HG02981 (cell line): ENCODE measurements around the gene CHST15.

ENCODE experiments used
- ATAC-seq: cut with Tn5 transposase; IDR thresholded peaks from one replicate; pipeline ENCODE4 v1.9.1; 2021; ENCODE audit warnings: mild to moderate bottlenecking, moderate library complexity; ENCODE audit not compliant: unreplicated experiment

CHST15 gene

DNA sequence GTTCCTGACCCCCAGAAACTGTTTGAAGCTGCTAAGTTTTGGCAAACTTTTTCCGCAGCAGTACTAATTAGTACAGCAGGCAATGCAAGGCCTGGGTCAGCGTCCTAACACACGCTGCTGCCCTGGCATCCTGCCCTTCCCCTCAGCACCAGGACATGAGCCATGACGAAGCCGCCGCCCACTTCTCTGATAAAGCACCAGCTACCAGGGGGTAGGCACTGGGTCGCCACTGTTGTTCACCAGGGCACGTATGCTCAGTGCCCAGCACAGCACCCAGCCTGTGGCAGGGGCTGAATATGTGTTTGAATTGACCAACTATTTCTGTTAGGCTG, 59.5 kb downstream of the CHST15 start:
- ATAC-seq = no peak

DNA sequence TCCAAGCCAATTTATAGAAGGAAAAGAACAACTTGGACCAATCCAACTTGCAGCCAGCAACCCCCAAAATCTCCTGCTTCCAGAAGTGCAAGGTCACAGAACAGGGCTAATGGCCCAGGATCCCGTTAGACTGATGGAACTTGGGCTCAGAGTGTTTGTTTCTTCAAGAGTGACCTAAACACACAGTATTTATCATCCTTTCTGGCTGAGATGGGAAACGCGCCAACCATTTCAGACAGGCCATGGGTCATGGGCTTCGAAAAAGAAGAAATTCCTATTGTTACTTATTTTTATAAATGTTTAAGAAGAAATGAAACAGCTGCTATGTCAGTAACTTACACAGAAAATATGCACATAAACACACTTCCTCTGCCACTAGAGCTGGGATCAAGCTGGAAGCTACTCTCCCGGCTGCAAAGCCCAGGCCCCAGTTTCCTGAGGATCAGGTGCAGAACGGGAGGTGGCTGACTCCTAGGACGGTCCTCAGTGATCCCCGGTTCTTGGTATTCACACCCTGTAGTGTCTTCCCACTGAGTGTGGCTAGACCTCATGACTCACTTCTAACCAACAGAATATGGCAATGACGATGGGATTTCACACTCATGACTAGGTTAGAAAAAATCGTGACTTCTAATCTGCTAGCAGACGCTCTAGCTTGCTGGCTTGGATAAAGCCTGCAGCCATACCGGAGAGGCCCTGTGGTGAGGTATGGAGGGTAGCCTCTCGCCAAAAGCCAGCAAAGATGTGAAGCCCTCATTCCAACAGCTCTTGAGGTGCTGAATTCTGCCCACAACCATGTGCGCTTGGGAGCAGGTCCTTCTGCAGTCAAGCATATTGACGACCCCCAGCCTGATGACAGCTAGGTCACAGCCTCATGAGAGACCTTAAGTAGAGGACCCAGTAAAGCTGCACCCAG, 60.2 kb downstream of the CHST15 start:
- ATAC-seq = no peak

DNA sequence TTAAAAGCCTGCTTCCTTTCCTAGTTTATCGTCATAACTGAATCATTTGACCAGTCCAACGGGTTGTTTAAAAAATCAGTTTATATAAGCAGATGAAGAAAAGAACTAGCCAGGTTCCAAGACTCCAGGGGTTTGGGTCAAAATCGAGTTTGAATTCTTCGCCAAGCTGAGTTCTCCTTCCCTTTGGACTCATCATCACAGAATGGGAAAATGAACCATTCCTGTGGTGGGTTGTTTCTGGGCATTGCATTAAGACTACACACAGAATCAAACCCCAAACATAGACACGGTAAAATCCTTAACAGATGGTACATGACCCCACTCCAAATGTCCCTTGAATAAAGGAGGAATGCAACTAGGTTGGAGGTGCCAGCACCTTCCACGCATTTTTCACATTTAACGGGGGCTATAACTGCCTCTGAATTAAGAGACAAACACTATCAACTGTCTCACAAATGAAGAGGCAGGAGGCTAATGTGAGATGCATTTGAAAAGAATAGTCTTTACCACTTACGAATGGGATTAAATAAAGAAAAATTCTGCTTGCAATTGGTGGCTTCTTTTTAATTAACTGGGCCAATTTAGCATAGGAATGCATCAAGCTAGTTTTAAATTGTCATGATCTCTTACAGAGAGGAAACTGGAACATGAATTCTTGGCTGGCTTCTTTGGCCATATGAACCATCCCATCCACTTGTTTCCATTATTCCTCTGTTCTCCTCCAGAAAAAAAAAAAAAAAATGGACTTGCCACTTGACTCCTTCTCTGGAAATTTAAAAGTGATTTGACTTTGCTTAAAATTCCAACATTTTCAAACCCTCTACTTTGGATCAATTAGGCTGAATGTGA, 61.1 kb downstream of the CHST15 start:
- no peak for ATAC-seq

DNA sequence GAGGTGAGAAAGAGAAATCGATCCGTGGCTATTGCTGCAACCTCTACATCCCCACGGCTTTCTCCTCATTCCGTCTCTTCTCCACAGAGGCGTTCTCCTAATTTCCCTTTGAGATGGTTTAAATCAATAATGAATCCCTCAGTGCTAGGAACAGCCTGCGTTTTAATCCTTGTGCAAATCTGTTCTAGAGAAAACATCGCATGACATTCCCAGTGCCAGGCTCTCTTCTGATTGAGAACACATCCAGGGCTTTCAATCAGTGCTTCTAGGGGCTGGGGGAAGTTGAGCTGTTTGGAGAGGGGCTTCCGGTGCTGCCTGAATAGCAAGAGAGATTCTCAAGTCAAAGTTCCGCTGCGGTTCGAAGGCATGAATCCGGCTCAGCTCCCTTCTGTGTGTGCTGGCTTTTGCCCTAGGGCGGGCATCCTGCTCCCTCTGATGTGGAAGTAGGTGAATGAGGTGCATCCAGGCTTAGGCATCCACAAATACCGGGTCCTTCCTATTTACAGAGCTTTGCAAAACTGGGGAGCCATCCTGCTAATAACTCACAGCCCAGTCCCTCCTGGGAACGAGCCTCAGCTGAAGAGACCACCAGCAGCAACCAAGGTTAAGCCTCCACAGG, 62.8 kb downstream of the CHST15 start:
- ATAC-seq = no peak

DNA sequence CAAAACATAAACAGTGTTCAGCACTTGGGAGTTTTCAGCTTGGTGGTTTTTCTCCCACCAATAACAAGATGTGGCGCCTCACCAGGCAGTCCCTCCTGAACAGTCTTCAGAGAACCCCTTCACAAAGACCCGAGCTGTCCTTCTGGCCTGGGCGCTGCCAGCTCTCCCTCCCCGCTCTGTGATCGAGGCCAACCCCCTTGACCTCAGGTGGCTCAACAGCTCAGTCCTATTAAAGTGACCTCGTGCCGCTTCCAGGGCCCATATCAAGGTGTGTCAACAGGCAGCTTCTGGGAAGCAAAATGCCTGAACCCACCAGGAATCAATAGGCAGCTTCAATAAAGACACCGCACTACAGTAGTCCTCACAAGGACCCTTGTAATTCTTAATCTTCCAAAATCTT, 63.3 kb downstream of the CHST15 start:
- no peak for ATAC-seq

DNA sequence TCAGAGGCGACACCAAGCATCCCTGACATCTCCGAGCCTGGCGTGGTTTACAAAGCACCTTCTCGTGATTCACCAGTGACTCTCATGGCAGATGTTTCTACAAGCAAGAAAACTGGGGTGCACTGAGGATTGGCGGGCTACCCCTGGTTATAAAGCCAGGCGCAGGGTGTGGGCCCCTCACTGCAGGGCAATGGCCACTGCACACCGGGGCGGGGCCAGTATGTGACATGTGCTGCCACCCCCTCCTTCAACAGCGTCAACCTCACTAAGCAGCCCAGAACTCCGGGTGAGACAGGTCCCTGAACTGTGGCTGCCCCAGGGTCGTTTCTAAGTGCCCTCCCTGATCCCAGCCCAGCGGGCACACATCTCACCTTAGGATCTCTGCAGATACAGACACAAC, 63.8 kb downstream of the CHST15 start:
- ATAC-seq = no peak

DNA sequence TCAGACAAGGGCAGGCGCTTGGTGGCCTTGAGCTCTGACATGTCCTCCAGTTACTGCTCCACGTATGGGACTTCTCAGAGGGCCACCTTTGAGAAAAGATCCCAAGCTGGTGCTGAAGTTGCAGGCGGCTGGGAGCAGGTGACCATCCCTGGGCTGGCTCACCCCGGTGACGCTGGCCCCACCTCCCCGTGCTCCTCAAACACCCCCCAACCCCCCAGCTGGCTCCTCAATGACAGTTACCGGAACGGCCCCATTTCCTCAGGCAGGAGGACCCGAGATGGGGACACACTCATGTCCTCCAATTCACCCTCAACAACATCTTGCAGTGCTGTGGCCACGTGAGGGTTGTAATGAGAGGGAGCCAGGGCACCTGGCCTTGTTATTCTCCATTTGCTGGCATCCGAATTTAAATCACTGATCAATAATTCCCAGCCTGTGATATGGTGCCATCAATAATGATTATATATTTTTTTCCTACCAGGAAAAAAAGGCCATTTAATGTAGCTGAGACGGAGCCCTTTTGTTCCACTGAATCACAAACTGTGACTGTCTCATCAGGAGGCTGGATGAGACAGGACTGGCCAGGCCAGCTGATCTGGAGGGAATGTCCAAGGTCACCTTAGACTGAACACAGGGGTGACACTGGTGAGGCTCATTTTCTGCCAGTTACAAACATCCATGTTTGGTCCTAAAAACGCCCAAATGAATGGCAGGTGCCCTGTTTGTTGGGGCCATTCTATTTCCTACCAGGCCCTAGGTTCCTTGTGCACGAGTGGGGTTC, 64.5 kb downstream of the CHST15 start:
- no peak for ATAC-seq

DNA sequence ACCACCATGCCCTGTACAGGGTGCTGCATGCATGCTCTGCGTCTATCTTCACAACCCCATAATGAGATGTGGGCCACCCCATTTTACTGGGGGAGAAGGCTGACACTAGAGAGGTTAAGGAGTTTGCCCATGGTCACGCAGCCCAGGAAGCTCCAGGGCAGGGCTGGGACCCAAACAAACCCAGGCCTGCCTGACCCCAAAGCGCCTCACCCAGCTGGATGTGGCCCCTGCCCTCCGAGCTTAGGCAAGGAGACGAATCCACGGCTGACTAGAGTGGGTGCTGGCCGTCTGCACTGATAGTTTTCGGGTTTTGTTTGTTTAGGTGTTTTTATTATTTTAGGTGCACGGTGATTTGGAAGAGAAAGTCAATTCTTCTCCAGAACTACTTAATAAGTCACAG, 65.7 kb downstream of the CHST15 start:
- no peak for ATAC-seq

DNA sequence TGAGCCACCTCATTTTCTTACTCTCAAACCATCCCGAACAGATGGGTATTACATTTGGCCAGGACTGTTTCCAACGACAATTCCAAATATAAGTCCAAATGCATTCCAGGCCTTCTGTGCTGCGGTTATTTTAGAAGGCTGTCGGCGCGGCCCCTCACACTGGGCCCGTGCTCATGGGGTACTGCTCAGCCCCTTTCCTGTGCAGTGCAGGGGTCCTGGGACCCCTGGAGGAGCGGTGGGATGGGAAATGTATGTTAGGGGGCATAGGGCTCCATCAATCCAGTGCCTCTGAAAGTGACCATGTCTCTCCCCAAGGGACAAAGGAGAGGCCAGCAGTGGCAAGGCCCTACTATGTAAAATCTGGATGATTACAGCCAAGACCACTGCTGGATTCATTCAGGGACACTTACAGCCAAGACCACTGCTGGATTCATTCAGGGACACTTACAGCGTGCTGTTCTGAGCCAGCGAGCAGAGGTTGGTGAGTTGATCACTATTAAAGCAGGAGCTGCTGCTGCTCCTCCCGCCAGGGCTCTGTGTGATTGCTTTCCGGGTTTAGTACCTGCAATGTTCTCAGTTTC, 66.3 kb downstream of the CHST15 start:
- no peak for ATAC-seq

DNA sequence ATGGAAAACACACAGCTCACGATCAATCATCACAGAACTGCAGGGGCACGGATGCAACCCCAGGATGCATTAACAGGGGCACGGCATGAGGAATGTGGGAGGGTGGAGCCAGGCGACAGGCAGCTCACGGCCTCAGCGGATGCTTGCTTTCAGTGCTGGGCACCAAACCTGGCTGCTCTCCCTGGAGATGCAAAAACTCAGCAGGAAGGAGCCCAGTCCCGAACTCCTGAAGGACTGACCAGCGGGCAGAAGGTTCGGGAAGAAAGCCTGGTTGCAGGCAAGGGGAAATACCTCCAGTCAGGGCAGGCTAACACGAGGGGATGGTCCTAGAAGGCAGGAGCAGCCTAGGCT, 66.8 kb downstream of the CHST15 start:
- ATAC-seq = no peak

DNA sequence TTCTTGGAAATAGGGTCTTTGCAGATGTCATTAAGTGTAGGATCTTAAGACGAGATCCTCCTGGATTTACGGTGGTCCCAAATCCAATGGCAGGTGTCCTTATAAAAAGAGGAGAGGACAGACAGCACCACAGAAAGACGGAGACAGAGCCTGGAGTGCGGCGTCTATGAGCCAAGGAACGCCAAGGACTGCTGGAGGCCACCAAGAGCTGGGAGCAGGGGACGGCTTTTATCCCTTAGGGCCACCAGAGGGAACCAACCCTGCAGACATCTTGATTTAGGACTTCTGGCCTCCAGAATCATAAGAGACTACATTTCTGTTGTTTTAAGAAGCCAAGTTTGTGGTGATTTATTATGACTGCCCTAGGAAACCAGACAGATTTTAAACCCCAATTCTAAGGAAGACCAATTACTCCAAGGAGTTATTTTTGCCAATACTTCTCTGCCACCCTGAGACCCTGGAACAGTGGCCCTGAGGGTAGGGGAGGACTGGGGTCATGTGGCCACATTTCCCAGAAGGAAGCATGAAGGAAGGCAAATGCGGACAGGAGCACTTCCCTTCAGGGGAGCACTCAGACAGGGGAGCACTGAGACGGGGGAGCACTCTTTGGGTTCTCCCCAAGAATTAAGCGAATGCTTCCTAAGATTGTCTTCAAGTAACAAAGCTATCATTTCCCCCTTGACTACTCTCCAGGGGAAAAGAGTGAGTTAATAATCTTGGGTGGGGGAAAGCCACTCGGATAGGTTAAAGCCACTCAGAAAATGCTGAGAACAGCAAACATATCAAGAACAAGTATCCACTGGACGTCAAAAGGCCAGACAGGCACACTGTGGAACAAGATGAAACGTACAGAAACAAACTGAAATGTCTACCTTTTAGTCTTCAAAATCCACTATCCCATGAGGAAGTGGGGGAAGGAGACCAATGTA, 67.5 kb downstream of the CHST15 start:
- no peak for ATAC-seq

DNA sequence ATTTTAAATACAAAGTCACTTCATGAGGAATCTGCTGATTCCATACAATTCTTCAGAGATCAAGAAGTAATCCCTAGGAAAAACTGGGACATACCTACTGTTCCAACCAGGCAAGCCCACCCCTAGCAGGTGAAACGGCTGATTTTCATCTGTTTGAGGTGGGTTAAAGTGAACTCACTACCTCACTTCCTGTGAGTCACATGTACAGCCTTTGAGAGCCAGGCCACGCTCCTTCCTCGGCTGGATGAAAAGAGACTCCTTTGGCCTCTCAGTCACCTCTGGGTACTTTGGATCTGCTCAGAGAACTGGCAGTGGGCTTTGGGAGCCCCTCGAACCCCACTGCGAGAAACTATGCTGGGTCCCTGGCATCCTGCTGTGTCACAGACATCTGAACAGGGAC, 68.2 kb downstream of the CHST15 start:
- no peak for ATAC-seq

DNA sequence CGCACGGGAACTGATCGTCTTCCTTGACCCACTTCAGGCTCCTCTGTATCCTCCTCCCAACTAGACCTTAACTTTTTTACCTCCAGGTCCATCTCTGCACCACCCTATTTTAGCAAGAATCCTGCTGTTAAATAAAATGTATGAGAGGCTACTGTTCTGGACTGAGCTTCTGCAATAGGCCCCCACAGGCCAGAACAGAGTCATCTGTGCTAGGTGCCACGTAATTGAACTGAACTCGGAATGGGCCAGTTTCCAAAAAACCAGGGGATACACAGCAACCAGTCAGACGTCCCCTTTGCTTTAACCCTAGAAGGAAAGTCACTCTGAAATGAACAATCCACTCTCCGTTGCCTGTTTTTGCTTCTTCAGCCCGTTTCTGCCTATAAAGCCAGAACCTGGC, 71.3 kb downstream of the CHST15 start:
- ATAC-seq = no peak

DNA sequence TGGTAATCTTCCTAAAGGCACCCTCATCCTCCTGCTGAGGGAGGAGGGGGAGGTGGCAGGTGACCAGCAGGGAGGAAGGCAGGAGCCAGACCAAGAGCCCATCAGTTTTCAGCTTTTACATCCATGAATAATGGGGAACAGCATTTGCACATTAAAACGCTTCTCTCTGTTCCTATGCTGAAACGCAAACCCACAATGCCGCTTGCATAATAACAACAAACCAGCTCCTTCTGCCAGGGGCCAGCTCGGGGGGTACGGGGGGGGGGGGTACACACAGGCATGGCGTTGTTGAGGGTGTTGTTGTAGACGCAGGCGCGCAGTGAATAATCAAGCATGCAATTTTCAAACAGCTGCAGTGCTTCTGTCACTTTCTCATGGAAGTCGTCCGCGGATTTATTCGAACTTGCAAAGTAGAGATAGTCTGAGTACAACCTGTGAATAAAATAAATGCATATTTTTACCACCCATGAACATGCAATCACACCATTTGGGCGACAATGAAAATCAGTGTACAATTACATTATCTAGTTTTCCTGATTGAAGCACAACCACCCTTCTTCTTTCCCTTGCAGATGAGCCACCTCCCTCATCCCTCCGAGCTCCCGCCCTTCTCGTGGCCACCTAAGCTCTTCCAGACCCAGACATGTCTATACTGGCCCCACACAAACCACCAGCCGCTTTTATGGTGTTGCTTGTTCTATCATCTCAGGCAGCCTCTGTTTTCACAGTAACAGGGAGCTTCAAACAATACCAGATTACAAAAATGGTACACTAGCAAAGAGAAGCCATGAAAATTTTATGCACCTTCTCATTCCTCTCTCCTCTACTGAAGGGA, 72.2 kb downstream of the CHST15 start:
- no peak for ATAC-seq

DNA sequence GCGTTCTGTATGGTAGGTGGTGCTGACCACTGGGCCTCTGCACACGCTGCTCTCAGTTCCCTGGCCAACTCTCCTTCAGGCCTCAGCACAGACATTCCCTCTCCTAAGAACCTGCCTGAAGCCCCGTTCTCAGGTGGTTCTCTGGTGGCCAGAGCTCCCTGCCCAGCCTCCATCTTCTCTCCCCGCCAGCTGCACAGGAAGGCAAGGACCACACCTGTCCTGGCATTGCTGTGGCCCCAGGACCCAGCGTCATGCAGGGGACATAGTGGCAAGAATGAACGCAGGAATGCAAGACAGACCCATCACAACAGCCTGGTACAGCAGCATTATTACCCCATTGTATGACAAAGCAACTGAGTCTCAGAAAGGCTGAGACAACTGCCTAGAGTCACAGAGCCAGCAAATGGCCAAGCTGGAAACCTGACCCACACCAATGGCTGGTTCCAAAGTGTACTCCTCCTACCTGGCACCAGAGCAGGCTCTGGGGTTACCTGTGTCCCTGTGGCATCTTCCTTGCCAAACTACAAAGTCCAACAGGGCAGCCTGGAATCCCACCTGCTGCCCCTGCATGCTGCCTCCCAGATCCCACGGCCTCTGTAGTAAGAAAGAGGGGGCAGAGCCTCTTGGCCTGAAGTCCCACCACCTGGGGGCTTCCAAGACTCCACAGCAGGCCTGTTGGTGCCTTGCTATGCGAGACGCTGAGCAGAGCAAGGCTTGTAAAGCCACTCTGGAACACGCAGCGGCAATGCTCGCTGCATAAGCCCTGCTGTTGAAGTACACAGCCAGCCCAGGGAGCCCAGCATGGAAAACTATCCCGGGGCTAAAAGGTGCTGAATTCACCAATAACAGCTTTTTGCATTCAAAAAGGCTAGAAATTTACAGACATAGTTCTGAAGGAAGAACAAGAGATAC, 73.3 kb downstream of the CHST15 start:
- ATAC-seq = no peak

DNA sequence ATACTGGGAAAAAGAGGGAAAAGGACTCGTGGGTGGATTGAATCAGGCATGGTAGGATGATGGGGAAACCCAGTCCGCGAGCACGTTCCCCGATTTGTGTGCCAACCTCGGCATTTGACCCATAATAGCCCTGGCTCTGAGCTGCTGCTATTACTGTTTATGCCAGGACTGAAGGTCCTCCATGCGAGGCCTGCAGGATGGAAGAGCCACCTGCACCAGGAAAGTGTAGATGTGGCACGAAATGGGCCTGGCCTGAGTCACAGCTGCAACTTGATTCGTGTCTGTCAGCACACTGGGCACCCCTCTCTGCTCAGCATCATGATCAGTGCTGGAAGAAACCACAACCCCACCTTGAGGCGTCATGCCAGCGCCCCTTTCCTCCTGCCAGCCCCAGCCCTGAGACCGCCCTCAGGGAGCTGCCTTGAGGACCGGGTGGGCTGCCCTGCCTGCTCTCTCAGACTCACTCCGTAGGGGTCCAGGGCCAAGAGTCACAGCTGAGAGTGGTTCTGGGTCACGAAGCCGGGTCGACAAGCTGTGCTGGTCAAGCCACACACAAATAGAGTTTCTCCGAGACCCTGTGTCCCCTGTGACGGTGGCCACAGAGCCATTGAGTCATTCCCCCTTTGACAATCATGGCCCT, 74.4 kb downstream of the CHST15 start:
- no peak for ATAC-seq

DNA sequence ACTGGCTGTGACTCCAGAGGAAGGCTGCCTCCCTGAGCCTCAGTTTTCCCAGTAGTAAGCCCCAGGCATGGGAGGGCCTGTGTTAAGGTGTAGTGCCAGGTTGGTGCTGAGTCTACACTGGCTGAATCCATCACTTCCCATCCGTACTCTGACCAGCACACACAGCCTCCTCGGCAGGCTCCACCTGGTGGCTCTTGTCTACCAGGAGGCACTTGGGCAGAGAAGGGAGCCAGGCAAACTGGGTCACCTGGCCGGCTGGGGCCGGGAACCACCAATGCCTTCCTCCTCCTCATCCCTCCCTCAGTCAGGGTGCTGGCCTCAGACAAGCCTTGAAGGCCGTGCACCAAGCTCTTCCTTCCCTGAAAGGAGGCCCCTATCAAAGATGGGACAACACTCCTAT, 75.7 kb downstream of the CHST15 start:
- ATAC-seq = no peak
